Right lobe of liver (tissue), 6 donors: ENCODE data around the gene KCTD21. TPM values are rescaled to one million over a fixed set of nuclear protein-coding genes. Genes with fewer than 3 reads are reported as not detected.

ENCODE experiments used
- ATAC-seq, 4 donors: fragments of 200-7000 bp; cut with Tn5 transposase; one replicate each; pipeline ENCODE4 v1.9.1; 2020; ENCODE audit warnings: mild to moderate bottlenecking in 4 of 4, moderate library complexity in 4 of 4
- DNase-seq, 3 donors: peaks; one replicate each; pipeline ENCODE4 v3.0.0-alpha.2; 2020
- H3K27ac ChIP-seq, 3 donors: fragments of 200-600 bp; one replicate each; pipeline ENCODE4 v1.8.0; 2022
- H3K27me3 ChIP-seq, 2 donors: fragments of 200-600 bp; one replicate each; pipeline ENCODE4 v1.8.0; 2022
- H3K36me3 ChIP-seq, 4 donors: fragments of 200-600 bp; sonication (generic) in 1 of 4; one replicate each; pipeline versions ENCODE4 v1.5.1 to v1.8.0; 2017 to 2022; ENCODE audit warnings: control low read depth in 1 of 4
- H3K4me1 ChIP-seq, 4 donors: fragments of 200-600 bp; sonication (generic) in 1 of 4; one replicate each; pipeline versions ENCODE4 v1.5.1 to v1.8.0; 2017 to 2022; ENCODE audit warnings: control low read depth in 1 of 4
- H3K4me3 ChIP-seq, 3 donors: fragments of 200-600 bp; one replicate each; pipeline ENCODE4 v1.8.0; 2022
- H3K9me3 ChIP-seq, 4 donors: fragments of 200-600 bp; sonication (generic) in 1 of 4; one replicate each; pipeline versions ENCODE4 v1.5.1 to v1.8.0; 2017 to 2022; ENCODE audit warnings: control low read depth in 1 of 4
- POLR2A ChIP-seq: fragments of 450-650 bp; IDR thresholded peaks from one replicate; pipeline ENCODE4 v1.6.1; 2017; ENCODE audit warnings: antibody characterized with exemption, mild to moderate bottlenecking
- WGBS: methylation state at CpG from one replicate; pipeline ENCODE4 v1.1.6; 2018; ENCODE audit warnings: low coverage, low lambda C conversion rate; ENCODE audit not compliant: insufficient coverage; ENCODE audit errors: missing lambda C conversion rate; 5-methylcytosine and 5-hydroxymethylcytosine counted together
- intact Hi-C, 2 donors: fragments of 100-400 bp; cut with DNase I; formaldehyde crosslinking; loops; one replicate each; pipeline versions ENCODE4 v1.11.2 to v1.14.1; 2022
- total RNA-seq, 6 experiments: library from RNA; depleted of rRNA in 2 of 6; stranded (reverse); fragments of >200 nt in 2 of 6; fragmentation: NEBNext Ultra II Directional in 3 of 6; extraction: Animal tissue kit (Norgen Biotek cat#: 25700) in 3 of 6; gene quantifications; one replicate each; pipeline versions ENCODE4 v1.1.0 to v1.2.4, GENCODE V29; 2016 to 2023
- TF ChIP-seq, protein P1 (sequence below), 4 donors: fragments of 200-600 bp in 3 of 4; fragments of 450-650 bp in 1 of 4; IDR thresholded peaks; one replicate each; pipeline versions ENCODE4 v1.5.1 to v1.8.0; 2016 to 2022; ENCODE audit warnings: antibody characterized with exemption in 4 of 4, mild to moderate bottlenecking in 2 of 4
- donor health status: DM: no; HTN: yes; CAD: no.
- donor health status: DM: no; HTN: no; CAD: no.
- donor health status: DM: no; HTN: no; CAD: no.
- donor health status: DM: no; HTN: yes; CAD: no.
- donor health status: DM: no; HTN: yes; CAD: no.

The KCTD21 gene
- total RNA-seq, 6 experiments from 2014 or later, result 9.6 to 15.6 (median 11.9) TPM

DNA sequence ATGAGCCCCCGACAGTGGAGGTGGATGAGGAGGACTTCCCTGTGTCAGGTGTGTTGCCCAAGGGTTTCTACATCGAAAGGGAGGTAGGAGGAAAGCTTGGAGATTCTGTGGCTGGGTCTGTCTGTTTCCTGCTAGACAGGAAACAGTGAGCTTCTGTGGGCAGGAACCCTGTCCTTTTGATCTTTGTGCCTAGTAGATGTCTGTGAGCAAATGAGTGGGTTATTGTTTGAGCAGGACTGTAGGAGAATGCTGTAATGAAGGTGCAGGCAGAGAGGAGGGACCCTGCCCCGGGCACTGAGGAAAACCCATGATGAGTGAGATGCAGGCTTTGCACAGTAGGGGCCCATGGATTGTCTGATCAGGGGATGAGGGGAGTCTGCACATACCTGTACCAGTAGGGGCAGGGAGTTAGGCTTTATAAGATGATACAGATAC lies 14.3 kb upstream of the KCTD21 start:
- no peak for DNase-seq
- H3K4me3 ChIP-seq, result no peak overlapping the region
- H3K36me3 ChIP-seq, result peaks cover 0 to 16% (median 2%) of the 10 kb centered on the region in 4 donors
- WGBS, result 41% methylated on average over 2 of the region's 3 CpGs
- H3K27me3 ChIP-seq, result no peaks in the 10 kb centered on the region
- intact Hi-C loops, result no loop called here
- H3K27ac ChIP-seq, result no peak overlapping the region
- H3K4me1 ChIP-seq, result peaks cover 0 to 2% (median 0%) of the 10 kb centered on the region in 4 donors
- peak in 1 of 4 donors; percentile 63 for ATAC-seq
- TF ChIP-seq, protein P1, sequence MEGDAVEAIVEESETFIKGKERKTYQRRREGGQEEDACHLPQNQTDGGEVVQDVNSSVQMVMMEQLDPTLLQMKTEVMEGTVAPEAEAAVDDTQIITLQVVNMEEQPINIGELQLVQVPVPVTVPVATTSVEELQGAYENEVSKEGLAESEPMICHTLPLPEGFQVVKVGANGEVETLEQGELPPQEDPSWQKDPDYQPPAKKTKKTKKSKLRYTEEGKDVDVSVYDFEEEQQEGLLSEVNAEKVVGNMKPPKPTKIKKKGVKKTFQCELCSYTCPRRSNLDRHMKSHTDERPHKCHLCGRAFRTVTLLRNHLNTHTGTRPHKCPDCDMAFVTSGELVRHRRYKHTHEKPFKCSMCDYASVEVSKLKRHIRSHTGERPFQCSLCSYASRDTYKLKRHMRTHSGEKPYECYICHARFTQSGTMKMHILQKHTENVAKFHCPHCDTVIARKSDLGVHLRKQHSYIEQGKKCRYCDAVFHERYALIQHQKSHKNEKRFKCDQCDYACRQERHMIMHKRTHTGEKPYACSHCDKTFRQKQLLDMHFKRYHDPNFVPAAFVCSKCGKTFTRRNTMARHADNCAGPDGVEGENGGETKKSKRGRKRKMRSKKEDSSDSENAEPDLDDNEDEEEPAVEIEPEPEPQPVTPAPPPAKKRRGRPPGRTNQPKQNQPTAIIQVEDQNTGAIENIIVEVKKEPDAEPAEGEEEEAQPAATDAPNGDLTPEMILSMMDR (IDR thresholded peaks at IDR 0.05), result no peak
- no peak for TF ChIP-seq POLR2A
- H3K9me3 ChIP-seq, result no peaks in the 10 kb centered on the region

DNA sequence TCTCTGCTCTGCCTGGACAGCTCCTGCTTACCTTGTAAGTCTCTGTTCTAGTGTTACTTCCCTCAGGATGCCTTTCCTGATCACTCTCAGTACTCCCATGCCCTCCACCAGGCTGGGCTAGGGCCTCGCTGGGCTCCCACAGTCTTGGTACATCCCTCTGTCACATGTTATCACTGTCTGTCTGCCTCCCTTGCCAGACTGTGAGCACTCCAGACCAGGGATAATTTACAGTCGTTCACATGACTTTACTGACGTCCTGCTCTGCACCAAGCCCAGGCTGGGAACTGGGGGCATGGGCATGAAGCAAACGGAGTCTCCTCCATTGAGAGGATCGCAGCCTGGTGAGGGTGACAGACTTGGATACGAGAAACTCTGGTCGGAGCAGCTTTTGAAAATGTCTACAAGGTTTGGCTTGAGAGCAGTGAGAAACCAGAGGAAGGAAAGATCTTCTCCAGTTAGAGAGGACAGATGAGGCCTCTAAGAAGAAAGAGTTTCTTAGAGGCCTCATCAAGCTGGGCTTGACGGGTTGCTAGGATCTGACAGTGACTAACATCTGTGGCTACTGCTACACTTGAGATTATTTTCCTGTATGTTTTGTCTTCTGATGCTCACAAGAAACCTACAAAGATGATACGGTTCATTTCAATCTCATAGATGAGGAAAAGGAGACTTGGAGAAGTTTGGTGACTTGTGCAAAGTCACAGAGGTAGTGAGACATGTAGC lies 12.8 kb upstream of the KCTD21 start:
- no peak for ATAC-seq
- H3K36me3 ChIP-seq, result peaks cover 0 to 14% (median 2%) of the 10 kb centered on the region in 4 donors
- H3K4me3 ChIP-seq, result no peak overlapping the region
- 83% methylated on average over 8 of the region's 9 CpGs for WGBS
- H3K27me3 ChIP-seq, result no peaks in the 10 kb centered on the region
- intact Hi-C loops, result no loop called here
- H3K4me1 ChIP-seq, result peaks cover 0 to 2% (median 0%) of the 10 kb centered on the region in 4 donors
- H3K9me3 ChIP-seq, result no peaks in the 10 kb centered on the region
- H3K27ac ChIP-seq, result no peak overlapping the region
- DNase-seq, result no peak
- TF ChIP-seq, protein P1 (IDR thresholded peaks at IDR 0.05), result no peak
- TF ChIP-seq POLR2A, result no peak

DNA sequence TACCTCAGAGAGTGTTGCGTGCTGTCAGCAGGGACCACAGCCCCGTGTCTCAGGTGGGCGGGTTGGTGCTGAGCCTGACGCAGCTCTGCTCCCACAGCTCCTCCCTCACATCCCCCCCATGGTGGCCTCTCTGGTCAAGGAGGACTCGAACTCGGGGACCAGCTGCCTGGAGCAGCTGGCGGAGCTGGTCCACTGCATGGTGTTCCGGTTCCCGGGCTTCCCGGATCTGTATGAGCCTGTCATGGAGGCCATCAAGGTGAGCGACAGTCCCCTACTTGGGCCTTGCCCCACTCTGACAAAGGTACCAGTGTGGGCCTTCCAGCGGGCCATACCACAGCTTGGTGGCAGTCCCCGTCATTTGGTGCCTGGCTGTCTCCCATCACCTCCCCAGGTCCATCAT lies 12.1 kb upstream of the KCTD21 start:
- peaks cover 0 to 2% (median 0%) of the 10 kb centered on the region in 4 donors for H3K4me1 ChIP-seq
- intact Hi-C loops, result no loop called here
- DNase-seq, result no peak
- H3K27me3 ChIP-seq, result no peaks in the 10 kb centered on the region
- no peak overlapping the region for H3K4me3 ChIP-seq
- H3K27ac ChIP-seq, result no peak overlapping the region
- TF ChIP-seq POLR2A, result no peak
- TF ChIP-seq, protein P1 (IDR thresholded peaks at IDR 0.05), result no peak
- ATAC-seq, result no peak
- peaks cover 0 to 13% (median 2%) of the 10 kb centered on the region in 4 donors for H3K36me3 ChIP-seq
- H3K9me3 ChIP-seq, result no peaks in the 10 kb centered on the region
- WGBS, result no CpG with 5 or more reads among the region's 13 CpGs

DNA sequence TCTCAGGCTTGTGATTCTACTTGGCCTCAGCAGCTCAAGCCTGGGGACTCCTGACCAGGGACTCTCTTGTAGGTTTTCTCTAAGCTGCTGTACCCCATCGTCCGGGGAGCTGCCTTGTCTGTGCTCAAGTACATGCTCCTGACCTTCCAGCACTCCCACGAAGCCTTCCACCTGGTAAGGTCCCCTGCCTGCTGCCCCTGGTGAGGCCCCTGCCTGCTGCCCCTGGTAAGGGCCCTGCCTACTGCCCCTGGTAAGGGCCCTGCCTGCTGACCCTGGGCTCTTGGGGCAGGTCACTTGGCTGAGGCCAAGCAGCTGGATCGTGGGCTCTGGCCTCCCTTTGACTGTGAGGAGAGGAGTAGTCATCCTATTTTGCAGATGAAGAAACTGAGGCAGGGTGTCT lies 11.6 kb upstream of the KCTD21 start:
- ATAC-seq (no peak), DNase-seq (no peak)
- TF ChIP-seq POLR2A, result no peak
- TF ChIP-seq, protein P1 (IDR thresholded peaks at IDR 0.05), result no peak
- intact Hi-C loops, result no loop called here
- H3K9me3 ChIP-seq, result no peaks in the 10 kb centered on the region
- peaks cover 0 to 2% (median 0%) of the 10 kb centered on the region in 4 donors for H3K4me1 ChIP-seq
- no peak overlapping the region for H3K27ac ChIP-seq
- no CpG with 5 or more reads among the region's 4 CpGs for WGBS
- H3K4me3 ChIP-seq, result no peak overlapping the region
- peaks cover 0 to 12% (median 2%) of the 10 kb centered on the region in 4 donors for H3K36me3 ChIP-seq
- H3K27me3 ChIP-seq, result no peaks in the 10 kb centered on the region
